ENCODE results near the gene DAZAP2. TPM values are rescaled to one million over a fixed set of nuclear protein-coding genes. Genes with fewer than 3 reads are reported as not detected.

DAZAP2 gene
- total RNA-seq, 1 donor from 2014 or later, result 179 TPM

DNA sequence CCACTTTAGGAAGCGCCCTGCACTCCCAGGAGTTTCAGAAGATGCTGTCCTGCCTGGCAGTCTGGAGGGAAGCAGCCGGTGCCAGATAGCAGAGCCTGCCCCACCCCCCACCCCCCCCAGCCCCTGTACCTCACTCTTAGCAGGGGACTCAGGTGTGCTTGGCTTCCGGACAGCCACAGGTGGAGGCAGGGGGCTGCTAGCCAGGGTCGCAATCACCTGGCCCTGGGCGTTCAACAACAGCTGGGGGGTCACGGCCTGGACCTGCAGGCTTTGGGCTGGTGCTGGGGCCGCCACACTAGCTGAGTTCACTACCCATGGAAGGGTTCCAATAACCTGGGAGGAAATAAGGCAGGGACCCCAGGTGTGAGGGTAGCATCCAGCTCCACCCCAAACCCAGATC is 42.8 kb upstream of the DAZAP2 start:
- TF ChIP-seq CTCF (IDR thresholded peaks at IDR 0.05; ENCODE audit: borderline replicate concordance), result no peak
- intact Hi-C loops (cut with micrococcal nuclease), result no loop called here
- no peaks in the 10 kb centered on the region for H3K4me1 ChIP-seq
- no peaks in the 10 kb centered on the region for H3K9me3 ChIP-seq (replicated peaks)
- peaks cover 17% of the 10 kb centered on the region for H3K36me3 ChIP-seq
- no peaks in the 10 kb centered on the region for H3K27me3 ChIP-seq (ENCODE audit: low read depth)
- no peak overlapping the region for H3K27ac ChIP-seq (replicated peaks)
- H3K4me3 ChIP-seq, result no peak overlapping the region
- no peak for DNase-seq

GRCh38 chr12:51196547-51196946 is 42.1 kb upstream of the DAZAP2 start:
- no peaks in the 10 kb centered on the region for H3K4me1 ChIP-seq
- H3K9me3 ChIP-seq (replicated peaks), result no peaks in the 10 kb centered on the region
- intact Hi-C loops (cut with micrococcal nuclease), result no loop called here
- no peak overlapping the region for H3K27ac ChIP-seq (replicated peaks)
- peaks cover 15% of the 10 kb centered on the region for H3K36me3 ChIP-seq
- H3K4me3 ChIP-seq, result no peak overlapping the region
- TF ChIP-seq CTCF (IDR thresholded peaks at IDR 0.05; ENCODE audit: borderline replicate concordance), result no peak
- no peak for DNase-seq
- no peaks in the 10 kb centered on the region for H3K27me3 ChIP-seq (ENCODE audit: low read depth)

- peaks cover 7% of the 10 kb centered on the region for H3K36me3 ChIP-seq
- intact Hi-C loops (cut with micrococcal nuclease), result no loop called here
Observed at GRCh38 chr12:51197736-51198567, 40.7 kb upstream of the DAZAP2 start.

GRCh38 chr12:51198568-51199365 is 39.9 kb upstream of the DAZAP2 start:
- Histone ChIP-seq H3K9me3 (replicated peaks) (no peaks in the 10 kb centered on the region), H3K4me3 (no peak overlapping the region), H3K27ac (replicated peaks) (no peak overlapping the region), H3K36me3 (peaks cover 9% of the 10 kb centered on the region), H3K4me1 (no peaks in the 10 kb centered on the region), H3K27me3 (ENCODE audit: low read depth) (no peaks in the 10 kb centered on the region)
- no peak for DNase-seq
- intact Hi-C loops (cut with micrococcal nuclease), result no loop called here
- TF ChIP-seq CTCF (IDR thresholded peaks at IDR 0.05; ENCODE audit: borderline replicate concordance), result no peak

More at GRCh38 chr12:51197736-51198567, 40.7 kb upstream of the DAZAP2 start:
- no peak for TF ChIP-seq CTCF (IDR thresholded peaks at IDR 0.05; ENCODE audit: borderline replicate concordance)
- no peak for DNase-seq
- no peaks in the 10 kb centered on the region for H3K9me3 ChIP-seq (replicated peaks)
- H3K27me3 ChIP-seq (ENCODE audit: low read depth), result no peaks in the 10 kb centered on the region
- no peak overlapping the region for H3K4me3 ChIP-seq
- H3K27ac ChIP-seq (replicated peaks), result no peak overlapping the region
- no peaks in the 10 kb centered on the region for H3K4me1 ChIP-seq

DNA sequence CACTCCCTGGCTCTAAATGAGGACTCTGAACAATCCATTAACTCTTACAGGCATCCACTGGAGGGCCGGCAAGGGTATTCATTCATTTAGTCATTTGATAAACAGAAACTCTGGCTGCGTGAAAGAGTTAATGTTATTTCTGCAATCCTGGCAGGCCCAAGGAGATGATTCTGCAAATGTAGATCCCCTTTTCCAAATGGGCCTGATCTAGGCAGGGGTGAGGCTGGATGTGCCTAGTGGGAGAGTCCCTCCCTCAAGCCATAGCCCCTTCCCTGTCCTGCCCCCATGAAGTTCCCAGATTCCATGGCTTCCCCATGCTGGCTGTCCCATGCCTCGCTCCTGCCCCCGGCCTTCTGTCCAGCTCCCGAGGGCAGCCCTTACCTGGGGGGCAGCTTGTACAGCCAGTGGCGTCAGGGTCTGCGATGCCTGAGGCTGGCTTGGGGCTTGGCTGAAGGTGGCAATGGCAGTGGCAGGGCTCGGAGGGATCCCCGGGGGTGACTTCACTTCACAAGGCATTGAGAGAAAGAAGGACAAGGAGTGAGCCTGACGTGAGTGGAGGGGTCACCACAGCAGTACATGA is 39.2 kb upstream of the DAZAP2 start:
- H3K27ac ChIP-seq (replicated peaks), result no peak overlapping the region
- H3K36me3 ChIP-seq, result peaks cover 15% of the 10 kb centered on the region
- no peaks in the 10 kb centered on the region for H3K27me3 ChIP-seq (ENCODE audit: low read depth)
- H3K4me1 ChIP-seq, result no peaks in the 10 kb centered on the region
- no peaks in the 10 kb centered on the region for H3K9me3 ChIP-seq (replicated peaks)
- H3K4me3 ChIP-seq, result no peak overlapping the region
- intact Hi-C loops (cut with micrococcal nuclease), result no loop called here
- TF ChIP-seq CTCF (IDR thresholded peaks at IDR 0.05; ENCODE audit: borderline replicate concordance), result no peak
- DNase-seq, result no peak

Measured in left ventricle myocardium inferior (tissue), 1 donor.